ENCODE measurements around the gene CCDC167.

CCDC167 gene

DNA sequence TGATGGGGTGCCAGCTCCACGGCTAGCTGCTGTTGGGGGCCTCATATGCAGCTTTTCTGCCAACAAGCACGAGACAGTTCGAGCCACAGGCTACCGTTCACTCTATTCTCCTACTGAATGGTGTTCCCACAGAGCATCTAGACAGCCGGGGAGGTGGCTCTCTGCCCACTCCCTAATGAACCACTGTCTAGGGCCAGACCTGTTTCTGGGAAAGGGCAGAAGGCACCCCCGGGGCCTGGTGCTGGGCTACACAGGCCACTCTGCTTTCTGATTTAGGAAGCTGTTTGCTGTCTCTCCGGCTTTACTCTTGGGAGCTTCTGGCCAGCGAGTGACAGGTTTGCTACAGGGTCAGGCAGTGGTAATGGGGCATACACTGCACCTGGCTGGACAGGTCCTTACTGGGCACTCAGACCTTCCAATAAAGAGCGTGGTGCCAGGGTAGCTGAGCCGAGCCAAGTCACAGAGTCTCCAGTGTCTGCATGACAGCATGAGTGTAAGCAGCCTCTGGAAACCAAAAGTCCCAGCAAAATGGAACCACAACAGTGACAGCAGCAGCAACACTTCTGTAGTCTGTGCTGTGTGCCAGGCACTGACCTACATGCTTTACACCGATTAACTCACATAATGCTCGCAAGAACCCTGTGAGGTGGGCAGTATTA lies 8.4 kb downstream of the CCDC167 start:
- DNase-seq (ENCODE audit: insufficient read length, low spot score) (no peak), FAIRE-seq (no peak)

DNA sequence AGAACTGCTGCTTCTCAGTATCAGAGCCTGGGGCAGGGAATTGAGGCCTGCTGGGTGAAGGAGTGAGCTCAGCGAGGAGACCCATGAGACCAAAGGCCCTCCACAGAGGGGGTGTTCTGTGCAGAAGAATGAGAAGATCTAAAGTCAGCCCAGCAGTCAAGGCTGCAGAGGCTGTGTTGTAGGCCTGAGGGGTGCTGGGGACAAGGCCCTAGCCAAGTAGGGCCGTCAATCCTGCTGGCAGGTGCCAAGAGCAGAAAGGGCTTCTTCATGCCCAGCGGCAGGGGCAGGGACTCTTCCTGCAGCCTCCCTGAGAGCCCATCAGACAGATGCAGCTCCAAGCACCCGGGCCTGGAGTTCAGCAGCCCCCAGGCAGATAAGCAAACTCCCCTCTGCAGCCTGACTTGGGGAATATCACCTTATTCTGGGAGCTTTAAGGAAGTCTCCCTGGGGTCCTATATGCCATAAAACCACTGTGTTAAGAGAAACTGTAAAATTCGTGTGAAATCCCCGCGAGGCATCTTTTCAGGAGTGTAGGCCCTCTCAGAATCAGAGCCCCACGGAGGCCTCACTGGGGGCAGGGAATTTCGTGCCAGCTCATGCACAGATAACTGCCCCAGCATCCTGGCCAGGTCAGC lies 9.0 kb downstream of the CCDC167 start:
- no peak for FAIRE-seq
- DNase-seq (ENCODE audit: insufficient read length, low spot score) = no peak

DNA sequence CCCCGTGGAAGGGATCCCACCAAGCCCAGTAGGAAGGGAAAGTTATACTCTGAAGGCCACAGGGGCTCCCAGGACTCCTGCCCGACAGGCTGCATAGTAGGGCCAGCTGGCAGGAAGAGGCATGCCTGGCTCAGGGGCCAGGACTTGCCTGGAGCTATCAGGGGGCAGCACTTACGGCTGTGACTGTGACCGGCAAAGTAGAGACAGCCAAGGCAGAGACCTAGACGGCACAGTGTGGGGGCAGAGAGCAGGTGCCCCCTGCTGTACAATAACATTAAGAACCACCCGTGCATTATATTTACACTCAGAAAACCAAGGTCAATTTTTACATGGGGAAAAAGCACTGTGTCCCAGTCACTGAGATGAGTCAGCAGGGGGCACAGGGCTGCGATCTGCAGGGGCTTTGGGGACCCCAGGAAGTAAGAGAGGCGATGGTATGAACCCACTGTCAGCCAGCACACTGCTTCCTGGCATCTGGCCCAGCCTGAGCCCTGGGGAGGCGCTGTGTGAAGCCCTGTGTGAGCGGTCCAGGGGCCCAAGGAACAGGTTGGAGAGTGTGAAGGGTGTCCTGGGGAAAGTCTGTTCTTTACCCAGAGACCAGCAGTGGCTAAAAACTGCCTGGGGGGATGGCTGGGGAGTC lies 9.9 kb downstream of the CCDC167 start:
- FAIRE-seq = peak; percentile 74
- DNase-seq (ENCODE audit: insufficient read length, low spot score) = peak; percentile 36

DNA sequence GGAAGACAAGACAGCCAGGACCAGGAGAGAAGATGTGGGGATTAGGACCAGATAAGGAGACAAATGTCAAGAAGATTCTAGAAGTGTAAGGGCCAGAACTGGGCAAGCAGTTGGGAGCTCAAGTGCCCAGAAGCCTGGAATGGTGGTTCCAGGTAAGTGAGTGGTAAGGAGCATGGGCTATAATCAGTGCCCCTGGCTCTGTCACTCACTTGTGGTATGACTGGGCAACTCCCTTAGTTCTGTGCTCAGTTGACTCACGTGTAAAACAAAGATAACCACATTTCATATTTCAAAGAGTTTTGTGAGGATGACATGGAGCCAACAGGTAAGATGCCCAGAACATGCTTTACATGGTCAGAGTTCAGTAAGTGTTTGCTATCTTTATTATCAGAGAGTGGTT lies 11.2 kb downstream of the CCDC167 start:
- no peak for DNase-seq (ENCODE audit: insufficient read length, low spot score)
- no peak for FAIRE-seq

DNA sequence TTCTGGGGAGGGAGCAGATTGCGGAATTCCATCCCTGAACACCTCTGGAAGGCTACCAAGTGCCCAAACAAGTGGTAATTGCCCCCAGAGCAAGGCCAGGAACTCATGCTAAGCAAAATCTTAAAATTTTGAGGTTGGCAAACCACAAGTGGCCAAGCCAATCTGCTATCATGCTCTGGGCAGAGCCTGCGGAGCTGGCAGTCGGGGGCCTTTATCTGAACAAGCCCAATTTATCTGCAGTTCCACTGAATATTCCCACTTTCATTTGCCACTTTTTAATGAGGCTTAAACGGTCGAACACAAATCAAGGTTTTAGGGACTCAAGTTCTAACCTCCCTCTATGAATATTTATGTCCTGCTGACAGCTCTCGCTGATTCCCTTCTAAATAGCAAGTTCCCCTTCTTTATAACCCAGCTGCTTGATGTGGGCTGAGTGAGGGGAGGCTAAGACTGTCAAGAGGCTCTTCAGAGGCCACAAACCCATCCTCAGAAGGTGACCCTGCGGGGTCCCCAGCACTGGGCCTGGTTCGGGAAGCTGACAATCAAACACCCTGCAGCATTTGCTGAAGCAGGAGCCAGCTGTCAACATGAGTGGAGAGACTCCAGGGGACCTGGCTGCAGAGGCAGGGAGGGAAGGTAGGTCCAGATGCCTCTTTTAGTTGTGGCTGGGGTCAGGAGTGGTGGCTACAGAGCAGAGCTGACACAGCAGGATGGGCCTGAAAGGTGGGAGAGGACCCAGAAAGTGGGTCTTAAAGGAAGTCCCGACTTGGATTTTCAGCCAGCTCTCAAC lies 11.9 kb downstream of the CCDC167 start:
- peak; percentile 28 for FAIRE-seq
- DNase-seq (ENCODE audit: insufficient read length, low spot score) = no peak

DNA sequence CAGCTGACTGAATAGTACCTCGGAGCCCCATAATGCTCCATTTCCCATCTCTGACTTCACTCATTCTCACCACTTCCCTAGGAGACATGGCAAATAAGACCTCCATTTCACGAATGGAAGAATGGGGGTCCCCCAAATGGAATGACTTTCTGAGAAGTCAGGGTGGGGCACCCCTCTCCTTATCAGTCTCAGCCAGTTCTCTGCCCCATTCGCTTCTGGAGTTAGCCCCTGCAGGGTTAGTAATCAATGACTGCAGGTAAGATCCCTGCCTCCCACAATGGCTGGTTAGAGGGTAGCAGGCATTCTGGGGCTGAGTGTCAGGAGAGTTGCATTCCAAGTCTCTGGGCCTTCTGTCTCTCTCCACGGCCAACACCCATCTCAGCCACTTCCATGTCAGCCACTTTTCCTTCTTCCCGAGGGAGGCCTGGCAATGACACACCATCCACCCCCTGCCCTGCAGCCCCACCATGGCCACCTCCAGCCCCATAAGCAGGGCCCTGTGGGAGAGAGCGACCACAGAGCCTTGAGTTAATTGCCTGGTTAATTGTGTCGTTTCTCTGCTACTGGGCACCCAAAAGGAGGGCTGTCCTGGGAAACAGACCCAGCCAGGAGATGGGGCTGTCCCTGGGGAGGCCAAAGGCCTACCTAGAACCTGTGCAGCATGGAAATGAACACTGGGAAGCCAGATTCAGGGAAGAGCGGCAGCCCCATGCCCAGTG lies 13.4 kb downstream of the CCDC167 start:
- FAIRE-seq = no peak
- DNase-seq (ENCODE audit: insufficient read length, low spot score) = no peak

DNA sequence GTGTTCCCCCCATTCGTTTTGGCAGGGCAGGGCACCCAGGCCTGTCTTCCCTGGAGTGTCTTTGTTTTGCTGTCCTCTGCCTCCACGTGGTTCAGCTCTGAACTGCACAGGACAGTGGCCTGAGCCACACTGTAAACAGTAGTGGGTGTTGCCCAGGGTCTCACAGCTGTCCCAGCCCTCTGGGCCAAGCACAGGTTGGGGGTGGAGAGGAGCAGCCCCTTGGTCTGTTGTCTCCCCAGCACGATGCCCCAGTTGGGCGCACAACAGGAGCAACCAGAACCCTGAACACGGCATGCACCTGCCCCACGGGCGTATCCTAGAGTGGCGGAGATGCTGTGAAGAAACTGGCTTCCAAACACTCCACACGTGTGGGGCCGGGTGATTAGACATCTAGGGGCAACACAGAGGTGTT lies 14.4 kb downstream of the CCDC167 start:
- DNase-seq (ENCODE audit: insufficient read length, low spot score) (no peak), FAIRE-seq (no peak)

DNA sequence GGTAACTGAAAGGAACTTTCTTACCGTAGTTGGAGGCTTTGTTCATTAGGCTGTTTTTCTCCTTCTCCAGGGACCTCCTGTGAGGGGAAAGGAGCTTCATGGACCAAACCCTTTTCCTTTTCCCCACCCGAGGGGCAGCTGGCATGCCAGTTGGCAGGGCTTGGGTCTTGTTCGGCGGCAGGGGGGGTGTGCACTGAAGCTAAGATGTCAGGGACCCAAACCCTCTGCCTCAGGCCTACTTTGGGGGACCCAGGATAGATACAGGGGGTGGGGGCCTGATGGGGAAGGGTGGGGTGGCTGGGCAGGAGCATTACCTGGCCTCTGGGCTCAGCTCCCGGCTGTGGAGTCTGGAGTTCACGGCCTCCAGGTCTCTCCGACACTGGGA lies 14.9 kb downstream of the CCDC167 start:
- DNase-seq (ENCODE audit: insufficient read length, low spot score) (no peak), FAIRE-seq (no peak)

DNA sequence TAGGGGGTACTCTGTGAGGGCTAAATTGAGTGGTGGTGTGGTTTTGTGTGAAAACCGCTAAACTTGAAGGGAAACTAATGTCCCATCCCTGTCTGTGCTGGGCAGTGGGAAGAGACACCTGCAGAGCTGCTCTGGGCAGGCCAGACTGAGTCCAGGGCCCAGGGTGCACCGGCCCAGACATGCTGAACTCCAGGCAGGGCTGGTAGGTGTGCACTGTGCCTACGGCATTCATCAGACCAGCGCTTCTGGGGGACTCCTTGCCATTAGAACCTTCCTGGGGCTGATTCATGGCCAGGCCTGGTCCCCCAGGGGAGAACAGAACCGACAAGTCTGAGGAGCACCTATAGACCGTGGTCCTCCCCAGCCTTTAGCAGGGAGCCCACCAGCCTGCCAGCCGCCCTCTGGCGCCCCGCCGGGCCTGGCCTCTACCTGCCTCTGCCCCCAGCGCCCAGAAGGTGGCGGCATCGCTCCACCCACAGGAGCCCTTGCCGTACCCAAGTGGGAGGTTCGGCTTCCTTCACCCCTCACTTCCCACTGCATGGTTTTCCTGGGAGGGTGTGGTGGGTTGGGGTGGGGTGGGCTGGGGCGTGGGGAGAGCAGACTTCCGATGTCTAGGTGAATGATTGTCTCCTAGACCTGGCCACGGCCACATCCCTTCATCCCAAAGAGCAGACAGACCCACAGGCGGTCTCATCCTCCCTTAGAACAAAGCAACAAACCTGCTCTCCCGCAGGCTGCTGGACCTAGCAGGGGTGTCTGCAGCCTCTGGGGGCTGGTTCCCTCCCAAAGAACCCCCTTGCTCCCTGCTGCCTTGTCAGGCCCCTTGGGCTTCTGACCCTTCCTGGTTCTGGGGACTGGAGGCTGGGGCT lies 15.5 kb downstream of the CCDC167 start:
- peak; percentile 44 for FAIRE-seq
- peak; percentile 73 for DNase-seq (ENCODE audit: insufficient read length, low spot score)

DNA sequence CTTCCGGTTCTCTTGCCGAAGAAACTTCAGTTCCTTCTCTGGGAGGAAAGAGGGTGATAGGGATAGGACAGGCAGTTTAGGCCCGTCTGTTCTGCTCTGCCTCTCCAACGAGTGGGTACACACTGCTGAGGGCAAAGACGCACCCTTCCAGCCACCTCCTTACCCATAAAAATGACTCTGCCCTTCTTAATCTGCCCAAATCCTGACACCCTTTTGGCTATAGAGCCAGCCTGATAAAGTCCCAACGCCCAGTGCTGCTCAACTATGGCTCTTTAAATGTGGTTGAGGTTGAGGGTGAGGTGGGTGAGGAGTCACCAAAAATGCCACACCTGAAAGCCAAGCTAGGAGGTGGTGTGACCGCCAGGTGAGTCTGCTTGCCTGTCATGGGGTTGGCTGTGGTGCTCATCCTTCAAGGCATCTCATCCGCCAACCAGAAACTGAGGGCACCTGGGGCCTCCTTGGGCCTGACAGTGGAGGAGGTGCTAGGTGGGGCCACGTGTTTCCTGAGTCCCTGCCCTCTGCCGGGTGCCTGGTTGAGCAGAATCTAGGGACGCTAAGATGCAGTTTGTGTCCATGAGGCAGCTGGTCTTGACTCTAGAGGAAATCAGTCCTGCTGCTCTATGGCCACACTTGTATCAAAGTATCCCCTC lies 16.3 kb downstream of the CCDC167 start:
- DNase-seq (ENCODE audit: insufficient read length, low spot score) = no peak
- no peak for FAIRE-seq

DNA sequence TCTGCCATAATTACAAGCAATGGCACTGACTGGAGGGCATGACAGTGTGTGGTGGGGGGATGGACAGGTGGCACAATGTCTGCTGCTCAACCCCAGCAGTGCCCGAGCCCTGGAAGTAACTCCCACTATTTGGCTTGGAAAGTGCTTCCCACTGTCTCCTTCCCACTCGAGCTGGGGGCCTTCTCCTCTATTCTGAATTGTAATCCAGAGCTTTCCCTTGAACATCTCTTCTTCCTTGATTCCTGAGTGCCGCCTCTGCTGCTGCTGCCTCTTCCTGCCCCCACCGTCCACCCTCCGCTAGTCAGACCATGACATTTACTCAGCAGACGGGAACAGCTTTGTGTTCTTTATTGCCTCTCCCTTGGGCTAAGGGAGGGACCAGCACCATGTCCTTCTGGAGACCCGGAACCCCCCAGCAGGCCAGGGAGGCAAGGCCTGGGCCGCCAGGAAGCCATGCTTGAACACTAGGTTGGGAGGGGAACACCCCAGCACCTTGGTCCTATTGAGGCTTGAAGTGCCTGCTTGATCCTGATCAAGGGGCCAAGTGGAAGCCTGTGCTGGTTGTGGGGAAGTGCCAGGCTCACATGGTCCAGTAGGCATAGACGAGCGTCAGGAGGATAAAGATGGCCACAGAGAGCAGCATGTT lies 17.0 kb downstream of the CCDC167 start:
- FAIRE-seq (no peak), DNase-seq (ENCODE audit: insufficient read length, low spot score) (no peak)

DNA sequence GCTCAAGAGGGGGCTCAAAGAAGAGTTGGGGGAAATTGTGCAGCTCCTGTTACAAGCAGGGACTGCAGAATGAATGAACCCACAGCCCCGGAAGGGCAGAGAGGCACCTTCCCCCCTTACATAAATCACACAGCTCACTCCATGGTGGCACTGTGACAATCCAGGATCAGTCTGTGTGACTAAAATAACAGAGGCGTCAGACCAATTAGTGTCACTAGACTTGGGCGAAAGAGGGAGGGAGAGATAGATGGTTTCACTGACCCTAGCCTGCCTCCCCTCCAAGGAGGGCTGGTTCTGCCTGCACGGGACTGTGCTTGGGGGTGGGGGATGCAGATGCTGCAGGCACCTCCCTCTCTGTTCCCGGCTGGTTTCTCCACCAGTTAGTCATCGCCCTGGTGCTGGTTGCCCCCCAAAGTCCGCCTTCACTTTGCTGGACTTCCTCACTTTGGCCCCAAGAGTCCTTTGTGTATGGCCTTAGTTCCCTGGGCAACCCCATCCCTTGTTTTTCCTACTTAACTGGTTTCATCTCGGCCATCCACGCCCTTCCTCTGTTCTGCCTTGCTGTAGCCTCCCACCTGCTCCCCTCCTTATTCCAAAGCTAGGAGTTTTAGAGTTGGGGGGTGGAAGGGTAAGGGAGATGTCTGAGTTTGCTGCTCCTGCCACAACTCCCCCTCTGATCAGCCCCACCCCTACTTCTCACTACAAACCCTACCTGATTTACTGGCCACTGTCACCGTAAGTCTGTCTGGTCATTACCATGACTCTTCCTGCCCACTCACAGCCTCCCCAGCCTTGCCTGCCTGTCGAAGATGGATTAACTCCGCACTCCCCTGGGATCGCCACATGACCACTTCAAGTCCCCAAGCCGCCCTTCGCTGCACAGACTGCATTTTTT lies 17.7 kb downstream of the CCDC167 start:
- no peak for FAIRE-seq

DNA sequence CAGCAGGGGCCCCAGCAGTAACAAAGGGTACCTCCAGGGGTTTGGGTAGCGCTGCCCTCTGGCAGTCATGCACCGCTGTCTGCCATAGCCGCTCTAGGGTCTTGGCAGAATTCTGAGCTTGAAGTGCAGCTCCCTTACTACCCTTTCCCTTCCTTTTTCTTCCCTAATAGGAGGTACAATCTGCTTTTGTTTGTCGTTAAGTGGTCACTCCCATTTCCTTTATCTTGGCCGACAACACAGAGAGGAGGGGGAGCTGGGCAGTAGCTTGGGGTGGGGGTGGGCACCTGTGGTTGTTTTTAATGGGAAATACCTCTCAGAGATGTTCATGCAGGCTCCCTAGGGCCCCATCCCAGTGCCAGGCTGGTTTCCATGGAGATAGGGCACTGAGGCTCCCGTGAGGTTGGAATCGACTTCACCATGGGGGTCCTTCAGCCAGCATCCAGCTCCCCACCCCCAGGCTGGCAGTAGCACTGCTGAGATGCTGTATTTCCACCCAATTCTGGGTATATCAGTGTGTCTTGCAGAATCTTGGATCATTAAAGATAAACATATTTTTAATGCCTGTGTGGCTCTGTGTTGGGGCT lies 18.6 kb downstream of the CCDC167 start:
- DNase-seq (ENCODE audit: insufficient read length, low spot score) (no peak), FAIRE-seq (no peak)

More for the DNA sequence above, 17.7 kb downstream of the CCDC167 start:
- DNase-seq (ENCODE audit: insufficient read length, low spot score) = no peak

DNA sequence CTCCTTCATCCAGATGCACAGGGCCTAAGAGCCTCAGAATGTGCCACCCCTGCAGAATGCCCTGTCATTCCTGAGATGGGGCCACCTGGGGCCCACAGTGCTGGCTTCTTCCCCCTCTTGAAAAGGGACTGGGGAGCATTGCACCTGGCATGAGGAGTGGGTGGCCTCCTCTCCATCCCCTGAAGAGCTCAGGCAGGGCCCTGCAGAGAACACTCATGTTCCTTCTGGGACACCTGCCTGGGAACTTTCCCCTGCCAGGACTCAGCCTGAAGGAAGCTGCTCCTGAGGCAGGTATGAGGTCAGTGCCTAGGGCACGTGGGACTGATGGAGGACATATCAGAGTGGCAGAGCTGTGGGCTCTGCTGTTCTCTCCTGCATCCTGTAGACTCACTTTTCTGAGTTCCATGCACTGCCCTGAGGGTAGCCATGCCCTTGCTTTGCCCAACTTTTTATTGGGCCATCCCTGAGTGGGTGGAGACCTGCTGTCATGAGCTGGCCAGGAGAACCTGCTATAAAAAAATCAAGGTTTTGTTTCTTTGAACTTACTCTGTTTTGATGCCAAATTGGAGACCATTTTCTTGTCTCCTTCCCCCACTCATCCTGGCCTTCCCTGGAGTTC lies 19.5 kb downstream of the CCDC167 start:
- FAIRE-seq = no peak
- DNase-seq (ENCODE audit: insufficient read length, low spot score) = no peak

DNA sequence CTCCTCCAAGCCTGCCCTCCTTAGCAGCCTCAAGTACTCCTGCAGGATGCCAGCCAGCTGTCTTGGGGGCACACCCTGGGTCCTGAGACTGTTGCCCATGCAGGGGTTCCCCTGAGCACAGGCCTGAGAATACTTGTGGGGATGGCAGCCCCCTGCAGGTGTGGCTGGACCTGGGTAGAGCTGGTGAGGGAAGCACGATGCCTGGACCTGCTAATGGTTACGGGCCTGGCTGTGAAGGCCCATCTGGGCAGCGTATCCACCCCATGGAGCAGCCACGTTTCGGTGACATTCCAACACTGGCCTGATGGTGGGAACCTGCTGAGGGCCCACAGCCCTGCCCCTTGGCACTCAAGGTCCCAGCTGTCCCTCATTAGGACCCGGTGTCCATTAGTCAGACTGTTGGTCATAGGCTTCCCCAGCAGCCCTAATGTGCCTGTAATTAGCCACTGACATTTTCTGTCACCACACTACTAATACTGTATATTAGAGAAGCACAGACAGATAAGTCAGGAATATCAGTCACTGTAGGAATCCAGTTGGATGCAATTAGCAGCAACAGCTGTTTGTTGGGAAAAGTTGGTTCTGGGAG lies 20.3 kb downstream of the CCDC167 start:
- FAIRE-seq (no peak), DNase-seq (ENCODE audit: insufficient read length, low spot score) (no peak)

DNA sequence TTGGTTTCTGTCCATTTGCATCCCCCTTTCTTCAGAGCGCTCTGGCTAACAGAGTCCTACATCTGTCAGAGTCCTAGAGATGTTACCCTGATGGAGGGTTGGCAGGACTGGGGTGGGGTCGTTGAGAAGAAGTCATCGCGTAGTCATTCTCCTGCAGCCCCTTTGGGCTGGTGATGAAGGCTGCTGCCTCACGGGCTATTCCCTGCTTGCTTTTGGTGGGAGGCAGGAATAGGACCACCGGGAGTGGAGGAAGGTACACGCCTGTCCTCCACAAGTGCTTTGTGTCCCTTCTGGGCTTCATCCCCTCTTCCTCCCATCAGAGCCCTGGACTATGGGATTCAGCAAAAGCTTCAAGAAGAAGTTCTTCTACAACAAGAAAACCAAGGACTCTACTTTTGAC lies 20.9 kb downstream of the CCDC167 start:
- FAIRE-seq (no peak), DNase-seq (ENCODE audit: insufficient read length, low spot score) (no peak)

Data from HTR-8/SVneo (cell line).